Astrocyte of the cerebellum (primary cell): ENCODE results near the gene ZNF793.
A peak's percentile ranks its signal among the peaks of the same experiment; 100 is the strongest.

Experiments used
- DNase-seq: peaks from one replicate; pipeline ENCODE4 v3.0.0-alpha.2; 2011; ENCODE audit warnings: low read depth
- H3K4me3 ChIP-seq: 2 replicates; pipeline ENCODE4 v1.5.1; 2011; ENCODE audit warnings: mild to moderate bottlenecking, low read depth, low read length, moderate library complexity
- CTCF ChIP-seq: IDR thresholded peaks from 2 replicates; pipeline ENCODE4 v1.5.1; 2012; ENCODE audit warnings: low read length, low read depth, moderate library complexity, mild to moderate bottlenecking; ENCODE audit errors: missing control alignments
- in situ Hi-C: cut with HindIII; loops from 2 replicates; pipeline ENCODE4 v1.10.0; 2017; ENCODE audit warnings: low sequenced_read_pairs

The ZNF793 gene

GRCh38 chr19:37506387-37507166 is at the start of gene ZNF793:
Gene ZNF793 (plus strand): TSS chr19:37506939. CDS start chr19:37523440, 16,501 bp downstream.
- TF ChIP-seq CTCF = no peak
- in situ Hi-C loops = no loop called here
- H3K4me3 ChIP-seq = peak within 1 kb of the TSS; percentile 69
- peak; percentile 54 for DNase-seq

- DNase-seq = no peak
- peak overlapping the region; percentile 97 for H3K4me3 ChIP-seq
- TF ChIP-seq CTCF = no peak
- in situ Hi-C loops = no loop called here
Measured at GRCh38 chr19:37466277-37466797, 40.4 kb upstream of the ZNF793 start.

- peak; percentile 86 for DNase-seq
- TF ChIP-seq CTCF = no peak
- in situ Hi-C loops = no loop called here
- H3K4me3 ChIP-seq = peak within 1 kb of the TSS; percentile 97
Measured at GRCh38 chr19:37466798-37467607, 39.7 kb upstream of the ZNF793 start, which contains the start of gene ZNF569. Gene ZNF569 (minus strand): TSS chr19:37467444. CDS start chr19:37444921, 22,523 bp downstream.

GRCh38 chr19:37467608-37468090 is 39.1 kb upstream of the ZNF793 start:
- peak overlapping the region; percentile 97 for H3K4me3 ChIP-seq
- DNase-seq = no peak
- in situ Hi-C loops = no loop called here
- no peak for TF ChIP-seq CTCF

- in situ Hi-C loops = no loop called here
- peak within 1 kb of the TSS; percentile 97 for H3K4me3 ChIP-seq
- no peak for TF ChIP-seq CTCF
- peak; percentile 70 for DNase-seq
Measured at GRCh38 chr19:37468961-37469777, 37.6 kb upstream of the ZNF793 start, which contains the start of gene ZNF570. Gene ZNF570 (plus strand): TSS chr19:37469356. CDS start chr19:37470355, 999 bp downstream.
